K562 (cell line): Measurements from ENCODE around the gene PRKCE. TPM values are rescaled to one million over a fixed set of nuclear protein-coding genes. Genes with fewer than 3 reads are reported as not detected.

Experiments
- ATAC-seq: fragments of 200-7000 bp; cut with Tn5 transposase; 3 replicates; pipeline ENCODE4 v1.9.1; 2020; ENCODE audit warnings: moderate library complexity
- BruUV-seq: library from RNA; stranded (reverse); fragments of 400-500 nt; replicated peaks from 2 replicates; lab custom pipeline; 2021; lab: Mats Ljungman, UMichigan
- CTCF ChIA-PET: fragments of 300-600 bp; formaldehyde crosslinking; extraction: SDS; loops from one replicate; lab custom pipeline; 2021; ENCODE audit warnings: low intra/inter-chr PET ratio; lab: Yijun Ruan, JAX
- POLR2A ChIA-PET: fragments of 300-600, 350-650 bp; sonication (Branson Sonifier 250); formaldehyde crosslinking; extraction: SDS; loops from one replicate; lab custom pipeline; 2021; ENCODE audit warnings: antibody characterized with exemption, inconsistent platforms; lab: Yijun Ruan, JAX
- DNase-seq, 4 experiments: peaks; one replicate each; pipeline versions ENCODE4 v3.0.0 to v3.0.0-alpha.2; 2011 to 2018; ENCODE audit warnings: low spot score in 3 of 4, mixed read lengths in 3 of 4; ENCODE audit errors: extremely low read depth in 1 of 4
- FAIRE-seq: peaks from 2 replicates; lab custom pipeline; 2011; peaks lifted over from hg19 to GRCh38; lab: Jason Lieb, UNC
- H2AFZ ChIP-seq: 2 replicates; pipeline ENCODE4 v1.6.0; 2011; ENCODE audit warnings: low read depth, low read length, control low read depth, inconsistent platforms
- H3K27ac ChIP-seq: fragments of 200-600 bp; 3 replicates; pipeline ENCODE4 v1.8.0; 2011; ENCODE audit warnings: low read depth, mild to moderate bottlenecking, control low read depth, inconsistent platforms, low read length, moderate library complexity, mixed read lengths; ENCODE audit errors: extremely low read depth
- H3K27me3 ChIP-seq, 2 experiments: fragments of 300-600 bp in 1 of 2; 2 replicates in 1 of 2; 3 replicates in 1 of 2; pipeline versions ENCODE4 v1.6.0 to v1.8.0; 2011; ENCODE audit warnings: inconsistent platforms in 2 of 2, low read length in 2 of 2, mild to moderate bottlenecking in 1 of 2, mixed read lengths in 1 of 2, moderate library complexity in 1 of 2; ENCODE audit not compliant: control insufficient read depth in 2 of 2, insufficient read depth in 2 of 2
- H3K36me3 ChIP-seq: fragments of 300-600 bp; 3 replicates; pipeline ENCODE4 v1.8.0; 2011; ENCODE audit warnings: mild to moderate bottlenecking, low read length, inconsistent platforms; ENCODE audit not compliant: control insufficient read depth, insufficient read depth
- H3K4me1 ChIP-seq, 2 experiments: fragments of 200-600 bp in 1 of 2; replicated peaks in 1 of 2; 2 replicates in 1 of 2; 3 replicates in 1 of 2; pipeline versions ENCODE4 v1.5.1 to v1.8.0; 2011; ENCODE audit warnings: inconsistent platforms in 2 of 2, low read length in 2 of 2, mild to moderate bottlenecking in 1 of 2, mixed read lengths in 1 of 2, moderate library complexity in 1 of 2; ENCODE audit not compliant: control insufficient read depth in 2 of 2, insufficient read depth in 2 of 2
- H3K4me2 ChIP-seq: 2 replicates; pipeline ENCODE4 v1.6.1; 2011; ENCODE audit warnings: low read length, control low read depth, inconsistent platforms, mixed read lengths; ENCODE audit not compliant: insufficient read depth
- H3K4me3 ChIP-seq: fragments of 200-600 bp; sonication (generic), shearing (Covaris generic); 2 replicates; pipeline ENCODE4 v1.5.1; 2016; ENCODE audit warnings: control low read depth, inconsistent platforms
- H3K79me2 ChIP-seq: fragments of 200-600 bp; 3 replicates; pipeline ENCODE4 v1.8.0; 2011; ENCODE audit warnings: low read length, inconsistent platforms; ENCODE audit not compliant: control insufficient read depth, insufficient read depth
- H3K9ac ChIP-seq, 2 experiments: 2 replicates each; pipeline versions ENCODE4 v1.6.0 to v1.6.1; 2011; ENCODE audit warnings: low read depth in 2 of 2, low read length in 2 of 2, control low read depth in 1 of 2, inconsistent platforms in 1 of 2, mild to moderate bottlenecking in 1 of 2, mixed read lengths in 1 of 2; ENCODE audit not compliant: insufficient read depth in 1 of 2
- H3K9me1 ChIP-seq: one replicate; pipeline ENCODE4 v1.6.0; 2011; ENCODE audit warnings: inconsistent platforms, mild to moderate bottlenecking, low read length, moderate library complexity; ENCODE audit not compliant: control insufficient read depth, insufficient read depth
- H3K9me3 ChIP-seq: replicated peaks from 2 replicates; pipeline ENCODE4 v1.5.1; 2011; ENCODE audit warnings: low read depth, low read length, inconsistent platforms; ENCODE audit not compliant: control insufficient read depth, insufficient read depth
- H4K20me1 ChIP-seq: replicated peaks from 2 replicates; pipeline ENCODE4 v1.6.1; 2011; ENCODE audit warnings: low read length, inconsistent platforms, mixed read lengths; ENCODE audit not compliant: control insufficient read depth, insufficient read depth
- ATF1 ChIP-seq, 2 experiments: fragments of 450-650 bp in 1 of 2; IDR thresholded peaks; 2 replicates each; pipeline ENCODE4 v1.6.1; 2016; ENCODE audit warnings: missing compliant biosample characterization in 1 of 2, missing genetic modification characterization in 1 of 2
- BCOR ChIP-seq: fragments of 450-650 bp; IDR thresholded peaks from 2 replicates; pipeline ENCODE4 v1.6.1; 2016
- C11orf30 ChIP-seq: fragments of 450-650 bp; IDR thresholded peaks from 2 replicates; pipeline ENCODE4 v1.6.1; 2016; ENCODE audit warnings: low read depth, mild to moderate bottlenecking
- CHD4 ChIP-seq: fragments of 200-600 bp; sonication (generic); IDR thresholded peaks from 3 replicates; pipeline ENCODE4 v1.6.1; 2012; ENCODE audit warnings: low read depth, mild to moderate bottlenecking, mixed read lengths, low read length, inconsistent platforms; ENCODE audit not compliant: insufficient read depth, insufficient replicate concordance, poor library complexity, severe bottlenecking
- CREM ChIP-seq: IDR thresholded peaks from 2 replicates; pipeline ENCODE4 v1.6.1; 2014; ENCODE audit warnings: antibody characterized with exemption, low read depth
- CTBP1 ChIP-seq: fragments of 450-650 bp; IDR thresholded peaks from 2 replicates; pipeline ENCODE4 v1.6.1; 2016; ENCODE audit warnings: borderline replicate concordance
- FOSL1 ChIP-seq: fragments of 200-800 bp; sonication (Bioruptor generic); conservative IDR thresholded peaks from 2 replicates; pipeline ENCODE4 v1.6.1; 2016; ENCODE audit warnings: missing genetic modification characterization, missing compliant biosample characterization
- GABPA ChIP-seq: fragments of 200-800 bp; sonication (Bioruptor generic); conservative IDR thresholded peaks from 2 replicates; pipeline ENCODE4 v1.6.1; 2016; ENCODE audit warnings: low read depth, missing genetic modification characterization, missing compliant biosample characterization
- MAFK ChIP-seq: IDR thresholded peaks from 2 replicates; pipeline ENCODE4 v1.6.1; 2011; ENCODE audit warnings: low read length, improper control_type of control experiment
- NFIC ChIP-seq: fragments of 450-650 bp; IDR thresholded peaks from 2 replicates; pipeline ENCODE4 v1.6.1; 2017; ENCODE audit warnings: mild to moderate bottlenecking, inconsistent platforms
- POLR2B ChIP-seq: fragments of 450-650 bp; IDR thresholded peaks from 2 replicates; pipeline ENCODE4 v1.6.1; 2018; ENCODE audit warnings: low read depth; ENCODE audit not compliant: partially characterized antibody
- RBM25 ChIP-seq: fragments of 200-400 bp; formaldehyde crosslinking; IDR thresholded peaks from 2 replicates; pipeline ENCODE4 v1.6.1; 2018; ENCODE audit warnings: low read length, low read depth, moderate library complexity; ENCODE audit not compliant: severe bottlenecking
- SOX6 ChIP-seq: fragments of 450-650 bp; IDR thresholded peaks from 2 replicates; pipeline ENCODE4 v1.6.1; 2014; ENCODE audit warnings: mild to moderate bottlenecking
- TAF9B ChIP-seq: fragments of 450-650 bp; IDR thresholded peaks from 2 replicates; pipeline ENCODE4 v1.6.1; 2018; ENCODE audit warnings: mild to moderate bottlenecking; ENCODE audit not compliant: partially characterized antibody
- TEAD1 ChIP-seq, 2 experiments: fragments of 450-650 bp in 1 of 2; sonication (generic) in 1 of 2; formaldehyde crosslinking; IDR thresholded peaks; 2 replicates each; pipeline versions ENCODE4 v1.4.0 to v1.8.0; 2020 to 2022; ENCODE audit warnings: mild to moderate bottlenecking in 2 of 2, missing genetic modification reagents in 1 of 2
- TEAD4 ChIP-seq, 2 experiments: sonication (generic) in 1 of 2; formaldehyde crosslinking in 1 of 2; IDR thresholded peaks; 2 replicates each; pipeline versions ENCODE4 v1.6.1 to v1.8.0; 2012 to 2022; ENCODE audit warnings: borderline replicate concordance in 1 of 2, inconsistent platforms in 1 of 2, low read length in 1 of 2, mild to moderate bottlenecking in 1 of 2, missing genetic modification reagents in 1 of 2
- XRCC3 ChIP-seq: fragments of 450-650 bp; IDR thresholded peaks from 2 replicates; pipeline ENCODE4 v1.6.1; 2017; ENCODE audit warnings: mild to moderate bottlenecking, moderate library complexity
- ZNF253 ChIP-seq: fragments of 250-450 bp; sonication (Bioruptor Pico); conservative IDR thresholded peaks from 2 replicates; pipeline ENCODE4 v1.6.1; 2021; ENCODE audit warnings: mild to moderate bottlenecking
- ZNF316 ChIP-seq: fragments of 450-650 bp; IDR thresholded peaks from 2 replicates; pipeline ENCODE4 v1.6.1; 2016
- ZNF507 ChIP-seq: conservative IDR thresholded peaks from 2 replicates; pipeline ENCODE4 v1.6.1; 2017; ENCODE audit warnings: missing genetic modification characterization, missing compliant biosample characterization
- ZNF740 ChIP-seq, 3 experiments: fragments of 200-800 bp in 1 of 3; sonication (Bioruptor generic) in 1 of 3; sonication (generic) in 1 of 3; formaldehyde crosslinking in 1 of 3; IDR thresholded peaks; 2 replicates each; pipeline versions ENCODE4 v1.6.1 to v1.8.0; 2016 to 2022; ENCODE audit warnings: mild to moderate bottlenecking in 2 of 3, missing compliant biosample characterization in 2 of 3, missing genetic modification characterization in 2 of 3, missing genetic modification reagents in 1 of 3
- ZNF766 ChIP-seq: fragments of 200-800 bp; sonication (Bioruptor generic); conservative IDR thresholded peaks from 2 replicates; pipeline ENCODE4 v1.6.1; 2016; ENCODE audit warnings: missing genetic modification characterization, missing compliant biosample characterization
- WGBS: fragments of 100-300 bp; shearing (Covaris generic); methylation state at CpG from one replicate; pipeline ENCODE4 v1.1.6; 2016; ENCODE audit warnings: low coverage, mixed read lengths; ENCODE audit not compliant: insufficient coverage; ENCODE audit errors: missing lambda C conversion rate; 5-methylcytosine and 5-hydroxymethylcytosine counted together
- in situ Hi-C: fragments of 300-500 bp; cut with MboI; formaldehyde crosslinking; loops from 4 replicates; pipeline ENCODE4 v1.15.0; 2018; ENCODE audit warnings: inconsistent platforms, mixed read lengths
- intact Hi-C: fragments of 100-400 bp; cut with micrococcal nuclease; formaldehyde crosslinking; loops from 2 replicates; pipeline ENCODE4 v1.14.2; 2022
- polyA plus RNA-seq, 8 experiments: library from polyadenylated mRNA; depleted of rRNA in 4 of 8; stranded (reverse) in 5 of 8; unstranded in 3 of 8; fragments of >200 nt; fragmentation: Nextera tagmentation in 2 of 8; fragmentation: Illumina TruSeq in 1 of 8; extraction: Ambion mirVana in 2 of 8; extraction: Trizol in 1 of 8; gene quantifications; 2 replicates each; pipeline versions ENCODE4 v1.2.1 to v1.2.3, GENCODE V29; 2011 to 2014; ENCODE audit warnings: inconsistent platforms in 1 of 8, missing spikeins in 1 of 8
- total RNA-seq, 7 experiments: library from RNA; depleted of rRNA in 6 of 7; stranded (reverse); fragments of >200 nt in 6 of 7; fragmentation: Illumina TruSeq in 2 of 7; extraction: Trizol in 2 of 7; gene quantifications; 2 replicates each; pipeline versions ENCODE4 v1.2.1 to v1.2.3, GENCODE V29; 2011 to 2021; ENCODE audit warnings: low replicate concordance in 1 of 7

Gene PRKCE
- total and polyA plus RNA-seq, 9 of the 15 experiments (the other 6 are each of a cell fraction or from before 2014, with no cell fraction given), result 0.06 to 1.0 (median 0.22) TPM; not detected in 1

- Histone ChIP-seq H3K9me3 (no peaks in the 10 kb centered on the region), H3K27me3 (peaks cover 14 to 20% of the 10 kb centered on the region in 2 experiments; a peak in 4 of 5 replicates), H3K4me2 (no peak overlapping the region), H3K4me3 (no peak overlapping the region), H3K36me3 (no peaks in the 10 kb centered on the region), H3K27ac (no peak overlapping the region), H3K9ac (no peak overlapping the region), H3K4me1 (peaks cover 0 to 8% of the 10 kb centered on the region in 2 experiments; a peak in 1 of 5 replicates), H2AFZ (no peak overlapping the region), H3K9me1 (no peaks in the 10 kb centered on the region), H4K20me1 (no peaks in the 10 kb centered on the region; the same call in 1 of the 2 replicates), H3K79me2 (no peaks in the 10 kb centered on the region)
- in situ Hi-C loops, result no loop called here
- FAIRE-seq (no peak), ATAC-seq (no peak), DNase-seq (peak in 1 of 4 experiments; percentile 13)
- 3% methylated on average over 4 of the region's 4 CpGs for whole genome bisulfite sequencing
- TF ChIP-seq GABPA (tag) (peak; percentile 56), ZNF253 (no peak), CHD4 (peak; percentile 52), TEAD1 (CRISPR knock-in tag; IDR thresholded peaks at IDR 0.05) (0 out of 4 replicates have a peak, but pooled peaks of 1 of the 2 experiments have one; percentile 34), ZNF766 (CRISPR knock-in tag) (peak; percentile 62), SOX6 (peak; percentile 30; the same call in 1 of the 2 replicates), ZNF740 (CRISPR knock-in tag; IDR thresholded peaks at IDR 0.05) (peak; percentile 89), ZNF740 (tag; IDR thresholded peaks at IDR 0.05) (peak in 1 of 2 experiments; percentile 42; a peak in 1 of 4 replicates), RBM25 (peak; percentile 75), CREM (0 out of 2 replicates have a peak, but pooled peaks have one; percentile 21), NFIC (peak; percentile 59; the same call in 1 of the 2 replicates), C11orf30 (peak; percentile 54; the same call in 1 of the 2 replicates), TEAD4 (IDR thresholded peaks at IDR 0.05; ENCODE audit: low read length) (0 out of 2 replicates have a peak, but pooled peaks have one; percentile 19), TEAD4 (CRISPR knock-in tag; IDR thresholded peaks at IDR 0.05; ENCODE audit: borderline replicate concordance) (no peak), MAFK (peak; percentile 30; the same call in 1 of the 2 replicates), ZNF507 (tag) (no peak), TAF9B (no peak), BCOR (0 out of 2 replicates have a peak, but pooled peaks have one; percentile 9), ZNF316 (peak; percentile 49), XRCC3 (no peak), CTBP1 (0 out of 2 replicates have a peak, but pooled peaks have one; percentile 18), ATF1 (CRISPR knock-in tag; IDR thresholded peaks at IDR 0.05) (no peak), ATF1 (tag; IDR thresholded peaks at IDR 0.05) (peak; percentile 26; the same call in 1 of the 2 replicates), FOSL1 (tag) (0 out of 2 replicates have a peak, but pooled peaks have one; percentile 30), POLR2B (no peak)
- ChIA-PET POLR2A (interaction anchor here (0.6 kb wide), 1 partner anchor 18 kb away, joined by 3 read pairs; no protein-coding TSS in a partner anchor), CTCF (no interaction called here)
- intact Hi-C loops, result no loop called here
- BruUV-seq, result no TSS peak
Observed at GRCh38 chr2:46097714-46098480, 446.4 kb downstream of the PRKCE start.
